ENCODE data around the gene PGPEP1. TPM values are rescaled to one million over a fixed set of nuclear protein-coding genes. Genes with fewer than 3 reads are reported as not detected.

PGPEP1 gene
- polyA plus RNA-seq, 3 donors, result 10.3 to 25.1 (median 10.3) TPM

GRCh38 chr19:18357041-18357440, 16.6 kb downstream of the PGPEP1 start:
- intact Hi-C loops (cut with micrococcal nuclease), result no loop called here
- 100% methylated on average over 2 of the region's 3 CpGs for WGBS (ENCODE audit: insufficient coverage)

GRCh38 chr19:18361646-18362045, 21.2 kb downstream of the PGPEP1 start:
- H3K4me3 Mint-ChIP-seq, result no peak overlapping the region
- no peaks in the 10 kb centered on the region for H3K79me2 ChIP-seq (ENCODE audit: insufficient read depth, low read length)
- DNase-seq, result no peak
- H3K4me1 ChIP-seq (ENCODE audit: control insufficient read depth in 1 of 2, insufficient read depth in 2 of 2, low read length in 2 of 2), result peaks cover 25 to 26% of the 10 kb centered on the region in 2 donors
- no peaks in the 10 kb centered on the region for H3K27me3 ChIP-seq (ENCODE audit: control insufficient read depth in 2 of 2, insufficient read depth in 2 of 2, low read length in 2 of 2)
- peaks cover 0 to 7% (median 0%) of the 10 kb centered on the region in 7 donors for H3K9me3 Mint-ChIP-seq
- no peak overlapping the region for H3K4me3 ChIP-seq (replicated peaks in 1 of 3; ENCODE audit: low read depth in 2 of 3, low read length in 3 of 3)
- peaks cover 73 to 92% of the 10 kb centered on the region in 2 donors for H3K36me3 Mint-ChIP-seq
- H3K9ac ChIP-seq (ENCODE audit: insufficient read depth, low read length, poor library complexity, severe bottlenecking), result no peak overlapping the region
- H3K9me3 ChIP-seq (replicated peaks in 1 of 2; ENCODE audit: control insufficient read depth in 1 of 2, insufficient read depth in 1 of 2, low read length in 2 of 2), result no peaks in the 10 kb centered on the region
- TF ChIP-seq CTCF (IDR thresholded peaks at IDR 0.05), result no peak
- no peak overlapping the region for H3K27ac ChIP-seq (ENCODE audit: low read depth in 1 of 2, low read length in 2 of 2)
- peaks cover 33% of the 10 kb centered on the region for H3K4me1 Mint-ChIP-seq
- intact Hi-C loops (cut with micrococcal nuclease), result no loop called here
- H3K27ac Mint-ChIP-seq, result no peak overlapping the region
- H4K20me1 ChIP-seq (ENCODE audit: insufficient read depth, low read length), result no peaks in the 10 kb centered on the region
- no peak overlapping the region for H3K4me2 ChIP-seq (replicated peaks; ENCODE audit: extremely low read depth, low read length, poor library complexity, severe bottlenecking)
- WGBS (ENCODE audit: insufficient coverage), result 95% methylated on average over 4 of the region's 8 CpGs
- peaks cover 33 to 60% of the 10 kb centered on the region in 2 donors for H3K36me3 ChIP-seq (replicated peaks in 1 of 2; ENCODE audit: control insufficient read depth in 1 of 2, insufficient read depth in 2 of 2, low read length in 2 of 2)
- peaks cover 0 to 5% (median 2%) of the 10 kb centered on the region in 3 donors for H3K27me3 Mint-ChIP-seq (ENCODE audit: low read depth in 3 of 3)
- no peak overlapping the region for H2AFZ ChIP-seq (ENCODE audit: insufficient read depth, low read depth, low read length, poor library complexity, severe bottlenecking)

More at GRCh38 chr19:18357041-18357440, 16.6 kb downstream of the PGPEP1 start:
- no peak for TF ChIP-seq CTCF (IDR thresholded peaks at IDR 0.05)
- no peak overlapping the region for H3K4me3 ChIP-seq (replicated peaks in 1 of 3; ENCODE audit: low read depth in 2 of 3, low read length in 3 of 3)
- no peak overlapping the region for H3K4me2 ChIP-seq (replicated peaks; ENCODE audit: extremely low read depth, low read length, poor library complexity, severe bottlenecking)
- H3K4me1 Mint-ChIP-seq, result no peaks in the 10 kb centered on the region
- H3K9me3 ChIP-seq (replicated peaks in 1 of 2; ENCODE audit: control insufficient read depth in 1 of 2, insufficient read depth in 1 of 2, low read length in 2 of 2), result no peaks in the 10 kb centered on the region
- no peak overlapping the region for H3K9ac ChIP-seq (ENCODE audit: insufficient read depth, low read length, poor library complexity, severe bottlenecking)
- H3K27me3 ChIP-seq (ENCODE audit: control insufficient read depth in 2 of 2, insufficient read depth in 2 of 2, low read length in 2 of 2), result no peaks in the 10 kb centered on the region
- no peaks in the 10 kb centered on the region for H3K79me2 ChIP-seq (ENCODE audit: insufficient read depth, low read length)
- peaks cover 0 to 4% (median 0%) of the 10 kb centered on the region in 3 donors for H3K27me3 Mint-ChIP-seq (ENCODE audit: low read depth in 3 of 3)
- no peak overlapping the region for H3K27ac Mint-ChIP-seq
- no peak overlapping the region for H3K27ac ChIP-seq (ENCODE audit: low read depth in 1 of 2, low read length in 2 of 2)
- H3K4me3 Mint-ChIP-seq, result no peak overlapping the region
- H3K4me1 ChIP-seq (ENCODE audit: control insufficient read depth in 1 of 2, insufficient read depth in 2 of 2, low read length in 2 of 2), result no peaks in the 10 kb centered on the region
- peaks cover 35 to 68% of the 10 kb centered on the region in 2 donors for H3K36me3 ChIP-seq (replicated peaks in 1 of 2; ENCODE audit: control insufficient read depth in 1 of 2, insufficient read depth in 2 of 2, low read length in 2 of 2)
- peaks cover 0 to 2% (median 0%) of the 10 kb centered on the region in 7 donors for H3K9me3 Mint-ChIP-seq
- no peak for DNase-seq
- peaks cover 6% of the 10 kb centered on the region for H4K20me1 ChIP-seq (ENCODE audit: insufficient read depth, low read length)
- no peak overlapping the region for H2AFZ ChIP-seq (ENCODE audit: insufficient read depth, low read depth, low read length, poor library complexity, severe bottlenecking)
- peaks cover 62 to 84% of the 10 kb centered on the region in 2 donors for H3K36me3 Mint-ChIP-seq

Data from CD14-positive monocyte (primary cell).